GM18858 (cell line): ENCODE data around the gene AGXT.

Source experiments
- ATAC-seq: cut with Tn5 transposase; IDR thresholded peaks from one replicate; pipeline ENCODE4 v1.9.1; 2021; ENCODE audit not compliant: unreplicated experiment

AGXT gene

DNA sequence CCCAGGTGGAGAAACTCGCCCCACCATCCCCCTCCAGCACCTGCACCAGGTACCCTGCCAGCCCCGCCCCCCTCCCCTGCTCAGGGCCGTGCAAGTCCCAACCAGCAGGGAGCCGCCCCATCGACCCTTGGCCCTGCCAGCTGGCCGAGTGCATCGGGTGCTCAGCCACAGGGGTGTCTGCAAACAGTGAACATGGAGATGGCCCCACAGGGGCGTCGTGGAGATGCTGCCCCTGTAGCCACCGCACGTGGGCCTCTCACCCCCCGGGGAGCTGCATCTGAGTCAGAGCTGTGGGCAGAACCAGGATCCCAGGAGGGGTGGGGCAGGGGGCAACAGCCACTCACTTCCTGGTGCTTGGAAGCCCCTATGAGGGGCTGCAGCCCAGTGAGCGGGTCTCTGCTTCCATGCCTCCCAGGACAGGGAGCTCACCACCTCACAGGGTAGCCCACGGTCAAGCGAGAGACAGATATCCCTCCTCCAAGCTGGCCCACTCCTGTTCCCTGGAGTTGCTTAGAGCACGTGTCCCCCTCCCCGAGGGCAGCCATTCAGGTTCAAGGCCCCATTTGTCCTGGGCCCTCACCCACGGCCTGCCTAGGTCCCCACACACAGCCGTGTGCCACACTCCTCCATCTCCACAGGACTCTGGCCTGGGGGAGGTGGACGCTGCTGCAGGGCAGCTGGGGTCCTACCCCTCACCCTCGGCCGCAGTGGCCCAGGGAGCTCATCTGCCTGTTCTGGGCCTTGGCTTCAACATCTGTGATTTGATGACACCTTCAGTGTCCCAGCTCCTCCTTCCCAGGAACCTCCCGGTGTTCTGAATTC is 28.5 kb downstream of the AGXT start:
- ATAC-seq, result no peak

DNA sequence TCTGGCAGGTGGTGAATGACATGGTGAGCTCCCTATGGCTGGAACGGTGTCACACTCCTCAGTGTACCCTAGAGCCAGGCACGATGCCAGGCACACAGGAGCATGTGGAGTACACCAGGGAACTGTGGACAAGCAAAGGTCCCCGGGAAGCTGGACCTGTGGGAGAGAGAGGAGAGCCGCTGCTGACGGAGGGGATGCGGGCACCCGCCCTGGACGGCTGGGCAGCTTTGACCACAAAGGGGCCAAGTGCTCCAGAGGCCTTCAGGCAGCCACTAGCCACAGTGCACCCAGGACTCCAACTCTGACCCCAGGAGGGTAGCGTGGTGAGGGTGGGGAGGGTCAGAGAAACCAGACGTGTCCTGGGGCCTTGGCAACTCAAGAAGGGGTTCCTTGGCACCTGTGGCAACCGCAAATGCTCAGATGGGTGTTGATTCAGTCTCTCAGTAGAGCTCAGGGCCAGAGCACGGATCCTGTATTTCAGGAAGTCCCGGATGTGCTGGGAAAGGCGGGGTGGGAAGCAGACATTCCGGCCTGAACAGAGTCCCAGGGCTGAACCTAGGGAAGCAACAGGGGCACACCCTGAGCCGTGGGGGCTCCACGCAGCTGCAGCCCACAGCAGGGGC is 29.6 kb downstream of the AGXT start:
- ATAC-seq, result no peak

- ATAC-seq, result no peak
Observed at GRCh38 chr2:240898731-240899467, 30.3 kb downstream of the AGXT start.

- ATAC-seq, result no peak
Observed at GRCh38 chr2:240899468-240899865, 30.8 kb downstream of the AGXT start.

DNA sequence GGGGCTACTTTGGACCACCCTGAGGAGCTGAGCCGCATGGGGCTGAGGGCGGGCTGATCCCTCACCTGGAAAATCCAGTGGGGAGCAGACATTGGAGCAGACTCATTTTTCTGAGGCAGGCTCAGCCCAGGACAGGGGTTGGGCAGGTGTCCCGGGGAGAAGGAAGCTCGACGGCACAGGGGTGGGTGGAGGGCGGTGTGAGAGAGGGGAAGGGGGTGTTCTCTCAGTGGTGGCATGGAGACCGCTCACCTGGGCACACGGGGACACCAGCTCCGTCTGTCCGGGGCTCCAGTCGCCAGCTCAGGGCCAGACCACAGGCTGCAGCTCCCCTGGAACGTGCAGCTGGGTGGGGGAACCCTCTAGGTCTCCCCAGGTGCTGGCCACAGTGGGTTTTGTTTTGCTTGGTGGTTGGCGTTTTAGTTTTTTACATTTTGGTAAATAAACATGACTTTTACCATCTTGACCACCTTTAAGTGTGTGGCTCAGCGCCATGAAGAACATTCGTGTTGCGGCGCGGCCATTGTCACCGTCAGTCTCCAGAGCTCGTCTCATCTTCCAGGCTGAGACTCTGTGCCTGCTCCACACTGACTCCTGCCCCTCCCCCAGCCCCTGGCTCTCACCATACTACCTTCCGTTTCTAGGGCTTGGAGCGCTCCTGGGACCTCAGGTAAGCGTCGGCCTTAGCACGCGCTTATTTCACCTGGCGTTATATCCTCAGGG is 31.7 kb downstream of the AGXT start:
- no peak for ATAC-seq

DNA sequence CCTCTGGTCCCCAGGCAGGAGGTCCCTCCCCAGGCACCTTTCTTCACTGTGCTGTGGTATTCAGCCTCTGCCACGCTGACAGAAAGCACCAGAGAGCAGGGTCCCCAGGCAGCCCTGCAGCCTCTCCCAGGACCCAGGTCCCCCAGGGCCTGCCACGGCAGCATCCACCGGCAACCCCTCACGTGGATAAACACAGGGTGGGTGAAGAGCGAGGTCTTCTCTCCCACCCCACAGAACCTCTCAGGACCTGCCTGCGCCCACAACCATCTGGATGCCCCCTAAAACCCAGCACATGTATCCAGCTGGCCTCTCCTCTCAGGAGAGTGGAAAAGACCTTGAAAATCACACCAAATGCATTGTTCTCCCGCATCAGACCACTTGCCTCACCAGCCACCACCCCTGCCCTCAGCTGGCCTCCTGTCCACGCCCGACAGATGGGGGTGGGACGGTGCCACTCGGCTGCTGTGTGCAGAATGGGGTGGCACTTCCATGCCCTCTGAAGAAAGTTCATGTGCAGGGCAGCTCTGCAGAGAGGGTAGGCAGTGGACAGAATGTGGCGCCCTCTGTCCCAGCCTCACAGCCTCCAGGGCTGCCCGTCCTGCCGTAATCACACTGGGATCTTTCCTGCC is 33.5 kb downstream of the AGXT start:
- ATAC-seq, result no peak

- ATAC-seq, result no peak
Observed at GRCh38 chr2:240902615-240903041, 34.0 kb downstream of the AGXT start.

DNA sequence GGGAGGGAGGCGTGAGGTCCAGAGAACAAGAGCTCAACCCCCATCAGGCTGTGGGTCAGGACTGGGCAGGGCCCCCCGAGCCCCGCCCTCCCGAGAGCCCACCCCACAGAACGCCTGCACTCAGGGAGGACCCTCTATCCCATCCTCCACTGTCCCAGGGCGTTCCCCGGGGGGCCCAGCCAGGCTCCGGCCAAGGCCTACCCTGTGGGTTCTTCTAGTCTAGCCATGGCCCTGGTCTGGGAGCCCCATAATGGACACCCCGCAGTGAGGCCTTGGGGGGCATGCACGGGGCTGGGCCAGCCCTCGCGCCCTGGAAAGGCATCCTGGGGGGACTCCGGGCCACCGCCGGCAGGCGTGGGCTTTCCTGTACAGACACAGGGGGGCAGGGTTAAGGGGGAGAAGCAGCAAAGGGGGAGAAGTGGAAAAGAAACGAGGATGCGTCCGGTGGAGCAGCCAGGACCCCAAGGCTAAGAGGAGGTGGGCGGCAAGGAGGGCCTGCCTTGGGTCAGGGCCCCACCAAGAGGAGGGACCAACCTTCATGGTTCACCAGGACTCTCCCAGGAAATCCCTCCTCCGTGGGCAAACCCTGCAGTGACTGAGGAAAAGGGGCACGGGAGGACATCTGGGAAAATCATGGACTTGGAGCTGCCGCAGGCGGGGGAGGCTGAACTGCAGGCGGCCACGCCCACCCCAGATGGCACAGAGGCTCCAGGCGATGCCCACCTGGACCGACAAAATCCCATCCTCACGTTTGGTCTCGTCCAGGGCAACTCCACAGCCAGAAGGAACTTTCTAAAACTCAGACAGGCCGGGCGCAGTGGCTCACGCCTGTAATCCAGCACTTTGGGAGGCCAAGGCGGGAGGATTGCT is 34.8 kb downstream of the AGXT start:
- ATAC-seq, result no peak

DNA sequence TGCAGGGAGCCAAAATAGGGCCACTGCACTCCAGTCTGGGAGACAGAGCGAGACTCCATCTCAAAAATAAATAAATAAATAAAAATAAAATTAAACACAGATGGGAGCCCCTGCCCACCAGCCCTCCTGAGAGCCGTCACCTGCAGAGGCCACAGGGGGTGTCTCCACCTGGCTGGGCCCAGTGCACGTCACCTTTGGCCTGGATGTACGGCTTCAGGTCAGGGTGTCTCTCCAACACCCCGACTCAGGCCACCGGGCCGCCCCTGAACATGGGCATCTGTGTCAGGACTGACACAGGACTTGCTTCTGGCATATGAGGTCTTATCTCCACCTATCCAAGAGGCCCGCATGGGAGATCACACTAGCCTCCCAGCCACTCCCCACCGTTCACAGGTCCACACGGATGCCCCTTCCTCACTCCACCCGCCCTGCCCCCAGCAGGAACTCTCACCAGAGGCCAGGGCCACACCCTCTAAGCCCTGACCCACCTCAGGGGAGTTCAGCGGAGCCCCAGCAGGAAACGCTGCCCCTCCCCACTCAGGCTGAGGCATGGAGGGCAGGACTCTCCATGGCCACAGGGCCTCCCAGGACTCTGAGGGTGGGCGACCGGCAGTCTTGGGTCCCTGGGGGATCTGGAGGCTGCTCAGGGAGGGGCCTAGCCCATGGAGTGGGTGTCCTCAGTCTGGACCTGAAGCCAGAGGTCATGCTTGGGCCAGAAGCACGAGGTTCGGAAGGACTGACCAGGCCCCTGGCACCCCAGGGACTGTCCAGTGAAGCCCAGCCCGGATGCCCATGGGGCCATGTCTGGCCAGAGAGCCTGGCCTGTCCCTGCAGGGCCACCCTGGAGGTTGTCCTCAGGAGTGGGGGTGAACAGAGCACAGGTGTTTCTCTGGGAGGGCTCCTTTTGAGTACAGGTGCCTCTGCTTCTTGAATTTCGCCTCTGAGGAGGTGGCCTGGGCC is 35.9 kb downstream of the AGXT start:
- ATAC-seq, result no peak

- ATAC-seq, result no peak
Observed at GRCh38 chr2:240905176-240905781, 36.7 kb downstream of the AGXT start.

DNA sequence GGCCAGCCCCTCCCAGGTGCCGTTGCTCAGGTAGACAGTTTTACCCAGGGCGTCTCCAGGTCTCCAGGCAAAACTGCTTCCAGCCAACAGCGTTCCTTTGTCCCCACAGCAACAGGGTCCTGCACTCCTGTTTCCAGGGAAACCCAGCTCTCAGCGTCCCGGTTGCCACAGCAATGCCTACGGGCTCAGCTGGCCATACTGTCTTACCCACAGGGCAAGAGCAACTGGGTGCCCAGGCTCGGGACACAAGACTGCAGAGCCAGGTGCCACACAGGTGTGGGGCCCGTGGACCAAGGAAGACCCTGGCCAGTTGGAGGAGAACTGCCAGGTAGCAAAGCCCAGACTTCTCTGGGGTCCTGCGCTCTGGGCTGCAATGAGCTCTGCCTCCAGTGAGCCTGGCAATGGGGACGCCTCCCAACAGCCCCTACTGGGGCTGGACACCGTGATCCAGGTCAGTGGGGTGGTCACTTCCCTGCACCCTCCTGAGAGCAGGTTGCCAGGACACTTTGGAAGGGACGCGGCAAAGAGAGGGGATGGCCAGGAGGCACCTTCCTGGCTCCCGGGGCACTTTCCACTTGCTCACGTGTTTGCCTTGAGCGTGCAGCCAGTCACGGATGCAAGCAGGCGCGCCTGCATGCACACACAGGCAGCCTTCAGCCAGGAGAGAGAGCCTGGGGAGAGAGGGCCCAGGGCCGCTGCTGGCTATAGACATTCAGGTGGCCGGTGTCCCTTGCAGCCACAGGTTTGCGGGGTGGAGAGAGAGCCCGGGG is 37.7 kb downstream of the AGXT start, which contains the start of gene CROCC2:
TSS of gene CROCC2 (plus strand) at position 196 of the 770 bp plus-strand sequence. CDS start at position 374, 178 bp downstream.
- ATAC-seq, result no peak

DNA sequence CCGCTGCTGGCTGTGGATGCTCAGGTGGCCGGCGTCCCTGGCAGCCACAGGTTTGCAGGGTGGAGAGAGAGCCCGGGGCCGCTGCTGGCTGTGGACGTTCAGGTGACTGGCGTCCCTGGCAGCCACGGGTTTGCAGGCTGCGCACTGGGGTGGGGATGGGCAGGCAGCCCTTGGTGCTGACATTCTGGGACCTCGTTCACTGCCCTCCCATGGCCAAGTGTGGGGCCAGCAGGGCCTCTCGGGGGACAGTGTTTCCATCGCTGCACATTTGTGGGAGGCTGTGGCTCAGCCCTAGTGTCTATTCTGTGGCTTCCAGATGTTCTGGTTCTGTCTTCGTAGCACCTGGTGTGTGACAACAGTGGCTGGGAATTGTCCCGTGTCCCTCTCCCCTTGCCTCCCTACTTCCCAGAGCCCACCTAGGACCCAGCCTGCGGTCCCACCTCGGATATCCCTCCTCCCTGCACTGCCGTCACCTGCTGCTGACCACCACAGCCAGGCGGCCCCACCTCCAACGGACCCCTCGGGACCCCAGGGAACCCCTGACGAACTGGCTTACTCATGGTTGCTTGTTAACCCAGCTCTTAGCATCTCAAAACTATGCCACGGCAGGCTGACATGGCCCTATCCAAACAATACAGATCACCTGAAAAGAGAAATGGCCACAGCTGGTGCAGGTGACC is 38.4 kb downstream of the AGXT start:
- no peak for ATAC-seq

DNA sequence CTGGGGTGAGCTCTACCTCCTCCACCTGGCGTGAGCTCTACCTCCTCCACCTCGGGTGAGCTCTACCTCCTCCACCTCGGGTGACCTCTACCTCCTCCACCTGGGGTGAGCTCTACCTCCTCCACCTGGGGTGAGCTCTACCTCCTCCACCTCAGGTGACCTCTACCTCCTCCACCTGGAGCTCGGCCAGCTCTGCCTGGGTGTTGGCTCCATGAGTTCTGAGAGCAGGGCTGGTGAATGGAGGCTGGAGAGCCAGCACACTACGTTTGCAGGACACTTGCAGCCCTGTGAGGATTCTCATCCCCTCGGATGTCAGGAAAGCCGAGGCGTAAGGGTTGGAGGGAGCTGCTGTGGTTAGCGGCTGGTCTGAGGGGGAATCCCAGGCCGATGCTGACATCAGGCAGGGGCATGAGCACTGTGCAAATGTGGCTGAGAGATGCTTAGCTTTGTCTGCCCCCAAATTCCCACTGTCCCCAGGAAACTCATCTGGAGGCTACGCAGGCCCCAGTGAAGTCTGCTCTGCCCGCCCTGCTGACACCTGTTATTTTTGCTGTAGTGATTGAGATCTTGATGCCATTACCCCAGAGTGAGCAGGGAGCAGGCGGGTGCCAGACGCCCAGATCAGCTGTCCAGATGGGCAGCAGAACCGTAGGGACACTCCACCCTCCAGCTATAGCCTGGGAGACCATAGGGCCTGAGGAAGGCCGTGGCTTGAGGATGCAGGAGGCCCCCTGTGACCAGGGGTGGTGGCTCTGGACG is 40.8 kb downstream of the AGXT start:
- ATAC-seq, result no peak

- no peak for ATAC-seq
Observed at GRCh38 chr2:240911641-240912265, 43.1 kb downstream of the AGXT start.
